SK-N-SH (cell line): ENCODE data around the gene IQSEC3. TPM values are rescaled to one million over a fixed set of nuclear protein-coding genes. Genes with fewer than 3 reads are reported as not detected.
A peak's percentile ranks its signal among the peaks of the same experiment; 100 is the strongest.

Experiments
- CTCF ChIA-PET: fragments of 300-600, 350-600 bp; formaldehyde crosslinking; extraction: SDS; loops from one replicate; lab custom pipeline; 2021; lab: Yijun Ruan, JAX
- POLR2A ChIA-PET: fragments of 350-600 bp; sonication (Branson Sonifier 250); formaldehyde crosslinking; extraction: SDS; loops from one replicate; lab custom pipeline; 2020; ENCODE audit warnings: antibody characterized with exemption, inconsistent platforms; lab: Yijun Ruan, JAX
- DNase-seq: peaks from one replicate; pipeline ENCODE4 v3.0.0; 2012
- H2AFZ ChIP-seq: fragments of 200-600 bp; sonication (generic); 2 replicates; pipeline ENCODE4 v1.8.1; 2016; ENCODE audit warnings: antibody characterized with exemption, mild to moderate bottlenecking, low read depth
- H3F3A ChIP-seq: fragments of 200-600 bp; sonication (generic); replicated peaks from 2 replicates; pipeline ENCODE3; 2016; ENCODE audit warnings: antibody characterized with exemption, mild to moderate bottlenecking; ENCODE audit not compliant: insufficient read depth
- H3K27ac ChIP-seq, 2 experiments: fragments of 200-500 bp in 1 of 2; fragments of 200-600 bp in 1 of 2; sonication (Bioruptor generic) in 1 of 2; sonication (generic), shearing (Covaris generic) in 1 of 2; 2 replicates each; pipeline versions ENCODE4 v1.5.1 to v1.6.1; 2014 to 2016; ENCODE audit warnings: low read depth in 2 of 2, inconsistent platforms in 1 of 2, low read length in 1 of 2, mild to moderate bottlenecking in 1 of 2, mixed read lengths in 1 of 2
- H3K27me3 ChIP-seq: fragments of 200-600 bp; sonication (generic), shearing (Covaris generic); 2 replicates; pipeline ENCODE4 v1.6.1; 2016; ENCODE audit warnings: mixed run types; ENCODE audit not compliant: insufficient read depth
- H3K36me3 ChIP-seq, 2 experiments: fragments of 200-500 bp in 1 of 2; fragments of 200-600 bp in 1 of 2; sonication (Bioruptor generic) in 1 of 2; sonication (generic) in 1 of 2; replicated peaks in 1 of 2; 2 replicates each; pipeline versions ENCODE3 to v1.5.1; 2014 to 2016; ENCODE audit warnings: low read length in 1 of 2, mild to moderate bottlenecking in 1 of 2; ENCODE audit not compliant: insufficient read depth in 2 of 2, control insufficient read depth in 1 of 2
- H3K4me1 ChIP-seq, 2 experiments: fragments of 200-500 bp in 1 of 2; fragments of 200-600 bp in 1 of 2; sonication (Bioruptor generic) in 1 of 2; sonication (generic), shearing (Covaris generic) in 1 of 2; 2 replicates each; pipeline versions ENCODE4 v1.5.1 to v1.6.1; 2014 to 2016; ENCODE audit warnings: low read depth in 1 of 2, low read length in 1 of 2, mixed run types in 1 of 2; ENCODE audit not compliant: insufficient read depth in 2 of 2, control insufficient read depth in 1 of 2
- H3K4me2 ChIP-seq: fragments of 200-600 bp; sonication (generic), shearing (Covaris generic); 2 replicates; pipeline ENCODE4 v1.6.1; 2017; ENCODE audit warnings: mixed run types
- H3K4me3 ChIP-seq, 2 experiments: fragments of 200-500 bp in 1 of 2; fragments of 200-600 bp in 1 of 2; sonication (Bioruptor generic) in 1 of 2; sonication (generic), shearing (Covaris generic) in 1 of 2; 2 replicates each; pipeline versions ENCODE4 v1.5.1 to v1.8.1; 2014 to 2016; ENCODE audit warnings: low read depth in 2 of 2, inconsistent platforms in 1 of 2, low read length in 1 of 2, mild to moderate bottlenecking in 1 of 2, mixed read lengths in 1 of 2, moderate library complexity in 1 of 2
- H3K79me2 ChIP-seq: fragments of 200-600 bp; sonication (generic); 2 replicates; pipeline ENCODE4 v1.8.1; 2017; ENCODE audit warnings: mild to moderate bottlenecking; ENCODE audit not compliant: insufficient read depth
- H3K9ac ChIP-seq: fragments of 200-600 bp; sonication (generic); 2 replicates; pipeline ENCODE4 v1.6.1; 2017; ENCODE audit warnings: mixed run types
- H3K9me2 ChIP-seq: fragments of 200-600 bp; sonication (generic); 2 replicates; pipeline ENCODE4 v1.6.1; 2017; ENCODE audit warnings: mixed run types
- H3K9me3 ChIP-seq: fragments of 200-600 bp; sonication (generic); 2 replicates; pipeline ENCODE4 v1.6.1; 2017; ENCODE audit warnings: mixed run types, mild to moderate bottlenecking, moderate library complexity
- H4K20me1 ChIP-seq: fragments of 200-600 bp; sonication (generic); 2 replicates; pipeline ENCODE4 v1.6.1; 2017; ENCODE audit warnings: mild to moderate bottlenecking, mixed run types; ENCODE audit not compliant: insufficient read depth
- ELF1 ChIP-seq: IDR thresholded peaks from 2 replicates; pipeline ENCODE4 v1.4.0; 2012
- EZH2phosphoT487 ChIP-seq: fragments of 200-600 bp; sonication (generic); IDR thresholded peaks from 2 replicates; pipeline ENCODE4 v1.6.1; 2017; ENCODE audit warnings: low read depth, mixed run types, mild to moderate bottlenecking, antibody characterized with exemption, moderate library complexity, borderline replicate concordance
- FOXM1 ChIP-seq: IDR thresholded peaks from 2 replicates; pipeline ENCODE4 v1.4.0; 2012; ENCODE audit warnings: low read depth, mild to moderate bottlenecking
- GABPA ChIP-seq: IDR thresholded peaks from 2 replicates; pipeline ENCODE4 v1.4.0; 2012; ENCODE audit warnings: low read depth, mild to moderate bottlenecking
- GATA2 ChIP-seq: sonication (generic); formaldehyde crosslinking; IDR thresholded peaks from 2 replicates; pipeline ENCODE4 v1.5.0; 2020; ENCODE audit warnings: mild to moderate bottlenecking, missing genetic modification reagents
- MAX ChIP-seq: IDR thresholded peaks from 2 replicates; pipeline ENCODE4 v1.4.0; 2012; ENCODE audit warnings: low read depth
- MXI1 ChIP-seq: IDR thresholded peaks from 2 replicates; pipeline ENCODE4 v1.6.1; 2012; ENCODE audit warnings: mild to moderate bottlenecking, low read depth, low read length, improper control_type of control experiment
- NRF1 ChIP-seq: IDR thresholded peaks from 2 replicates; pipeline ENCODE4 v1.6.1; 2012; ENCODE audit warnings: low read depth, mild to moderate bottlenecking, low read length
- PBX3 ChIP-seq: IDR thresholded peaks from 2 replicates; pipeline ENCODE4; 2012
- RCOR1 ChIP-seq: fragments of 150-350 bp; IDR thresholded peaks from 2 replicates; pipeline ENCODE4 v1.6.1; 2017; ENCODE audit warnings: antibody characterized with exemption, low read length
- REST ChIP-seq: IDR thresholded peaks from 2 replicates; pipeline ENCODE4 v1.6.1; 2012; ENCODE audit warnings: mild to moderate bottlenecking, low read depth, low read length, moderate library complexity
- RXRA ChIP-seq: IDR thresholded peaks from 2 replicates; pipeline ENCODE4 v1.4.0; 2012; ENCODE audit warnings: low read depth, mild to moderate bottlenecking, borderline replicate concordance
- SMC3 ChIP-seq: IDR thresholded peaks from 2 replicates; pipeline ENCODE4 v1.6.1; 2012; ENCODE audit warnings: low read depth, low read length, improper control_type of control experiment
- TEAD4 ChIP-seq: IDR thresholded peaks from 2 replicates; pipeline ENCODE4 v1.4.0; 2012; ENCODE audit warnings: mild to moderate bottlenecking, borderline replicate concordance; ENCODE audit not compliant: insufficient read depth
- USF1 ChIP-seq: IDR thresholded peaks from 2 replicates; pipeline ENCODE4 v1.4.0; 2012; ENCODE audit warnings: low read depth, borderline replicate concordance
- USF2 ChIP-seq: fragments of 150-350 bp; IDR thresholded peaks from 2 replicates; pipeline ENCODE4 v1.6.1; 2017; ENCODE audit warnings: antibody characterized with exemption, low read length, low read depth, borderline replicate concordance
- YY1 ChIP-seq: IDR thresholded peaks from 2 replicates; pipeline ENCODE4 v1.4.0; 2012; ENCODE audit warnings: low read depth, mild to moderate bottlenecking
- WGBS: methylation state at CpG from one replicate; pipeline ENCODE4 v1.1.6; 2017; ENCODE audit warnings: low lambda C conversion rate; 5-methylcytosine and 5-hydroxymethylcytosine counted together
- polyA plus RNA-seq, 3 experiments: library from polyadenylated mRNA; depleted of rRNA; stranded (reverse); fragments of >200 nt; gene quantifications; 2 replicates each; pipeline ENCODE4 v1.2.3, GENCODE V29; 2012

The IQSEC3 gene
- polyA plus RNA-seq, 1 of the 3 experiments (the other 2 are of a cell fraction): 0.02 TPM

- WGBS: 69% methylated on average over 9 of the region's 16 CpGs
- Histone ChIP-seq H3K79me2 (no peaks in the 10 kb centered on the region), H3K9ac (no peak overlapping the region), H3K4me3 (no peak overlapping the region), H3K4me2 (no peak overlapping the region), H4K20me1 (no peaks in the 10 kb centered on the region), H3K27me3 (no peaks in the 10 kb centered on the region), H3K9me3 (no peaks in the 10 kb centered on the region), H3K36me3 (no peaks in the 10 kb centered on the region), H3F3A (no peaks in the 10 kb centered on the region), H3K4me1 (peaks cover 14 to 91% of the 10 kb centered on the region in 2 experiments), H3K27ac (peak overlapping the region; percentile 75 to 92; a peak in 3 of 4 replicates), H2AFZ (no peak overlapping the region), H3K9me2 (no peaks in the 10 kb centered on the region)
- DNase-seq: no peak
- ChIA-PET POLR2A (no interaction called here), CTCF (interaction anchor here (0.7 to 3.3 kb wide), 7 partner anchors 9 to 393 kb away, joined by 3 to 17 read pairs (median 3); no protein-coding TSS in a partner anchor)
- no peak for TF ChIP-seq PBX3
- TF ChIP-seq RCOR1: no peak
- TF ChIP-seq USF1: no peak
- TF ChIP-seq TEAD4: no peak
- TF ChIP-seq FOXM1: no peak
- no peak for TF ChIP-seq USF2
- TF ChIP-seq GABPA: no peak
- no peak for TF ChIP-seq REST
- TF ChIP-seq SMC3: no peak
- TF ChIP-seq MAX: no peak
- TF ChIP-seq GATA2: no peak
- no peak for TF ChIP-seq EZH2phosphoT487
- TF ChIP-seq YY1: no peak
- no peak for TF ChIP-seq RXRA
- no peak for TF ChIP-seq NRF1
- TF ChIP-seq ELF1: no peak
- TF ChIP-seq MXI1: no peak
These were observed 109.2 kb downstream of the IQSEC3 start for GRCh38 chr12:175759-176158.
